Measurements from ENCODE around the gene MYDGF.

DNA sequence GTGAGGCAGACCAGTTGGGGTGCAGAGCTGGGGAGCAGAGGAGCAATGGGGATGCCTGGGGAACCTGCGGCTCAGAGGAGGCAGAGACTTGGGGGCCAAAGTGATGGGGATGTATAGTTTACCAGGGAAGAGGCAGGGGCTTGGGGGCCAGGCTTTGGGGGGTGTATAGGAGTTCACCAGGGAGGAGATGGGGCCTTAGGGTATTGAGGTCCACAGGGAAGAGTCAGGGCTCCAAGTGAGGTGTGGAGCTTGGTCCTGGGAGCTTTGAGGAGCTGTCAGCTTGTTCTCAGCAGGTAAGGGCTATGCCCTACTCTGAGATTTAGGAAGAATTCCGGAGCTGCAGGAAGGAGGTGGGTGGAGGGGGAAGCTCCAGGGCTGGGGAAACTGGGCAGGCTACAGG, 20.0 kb downstream of the MYDGF start:
- TF ChIP-seq POLR2A (IDR thresholded peaks at IDR 0.05), result no peak
- TF ChIP-seq, protein P1, sequence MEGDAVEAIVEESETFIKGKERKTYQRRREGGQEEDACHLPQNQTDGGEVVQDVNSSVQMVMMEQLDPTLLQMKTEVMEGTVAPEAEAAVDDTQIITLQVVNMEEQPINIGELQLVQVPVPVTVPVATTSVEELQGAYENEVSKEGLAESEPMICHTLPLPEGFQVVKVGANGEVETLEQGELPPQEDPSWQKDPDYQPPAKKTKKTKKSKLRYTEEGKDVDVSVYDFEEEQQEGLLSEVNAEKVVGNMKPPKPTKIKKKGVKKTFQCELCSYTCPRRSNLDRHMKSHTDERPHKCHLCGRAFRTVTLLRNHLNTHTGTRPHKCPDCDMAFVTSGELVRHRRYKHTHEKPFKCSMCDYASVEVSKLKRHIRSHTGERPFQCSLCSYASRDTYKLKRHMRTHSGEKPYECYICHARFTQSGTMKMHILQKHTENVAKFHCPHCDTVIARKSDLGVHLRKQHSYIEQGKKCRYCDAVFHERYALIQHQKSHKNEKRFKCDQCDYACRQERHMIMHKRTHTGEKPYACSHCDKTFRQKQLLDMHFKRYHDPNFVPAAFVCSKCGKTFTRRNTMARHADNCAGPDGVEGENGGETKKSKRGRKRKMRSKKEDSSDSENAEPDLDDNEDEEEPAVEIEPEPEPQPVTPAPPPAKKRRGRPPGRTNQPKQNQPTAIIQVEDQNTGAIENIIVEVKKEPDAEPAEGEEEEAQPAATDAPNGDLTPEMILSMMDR (IDR thresholded peaks at IDR 0.05), result no peak
